ENCODE measurements around the gene PMM1. TPM values are rescaled to one million over a fixed set of nuclear protein-coding genes. Genes with fewer than 3 reads are reported as not detected.

PMM1 gene
- total and polyA plus RNA-seq, 2 donors (not counting 3 experiments of a cell fraction or from before 2014, with no cell fraction given): 14.6 to 31.7 TPM

- Histone ChIP-seq H2AFZ (ENCODE audit: low read depth, low read length) (no peak overlapping the region), H3K9ac (replicated peaks; ENCODE audit: extremely low read depth, insufficient read depth, low read length) (no peak overlapping the region), H3K9me3 (replicated peaks; ENCODE audit: control insufficient read depth, insufficient read depth, low read length) (no peaks in the 10 kb centered on the region), H3K4me1 (ENCODE audit: control insufficient read depth, extremely low read depth, insufficient read depth, low read length) (no peaks in the 10 kb centered on the region), H3K36me3 (ENCODE audit: control insufficient read depth in 2 of 2, extremely low read depth in 1 of 2, insufficient read depth in 2 of 2, low read length in 2 of 2) (peaks cover 20 to 37% of the 10 kb centered on the region in 2 experiments), H3K27ac (ENCODE audit: insufficient read depth, low read depth, low read length) (no peak overlapping the region), H3K4me2 (ENCODE audit: insufficient read depth, low read length) (no peak overlapping the region), H3K79me2 (ENCODE audit: control insufficient read depth, insufficient read depth, low read length) (peaks cover 22% of the 10 kb centered on the region), H3K4me3 (replicated peaks in 1 of 3; ENCODE audit: insufficient read depth in 1 of 3, low read depth in 1 of 3, low read length in 3 of 3) (no peak overlapping the region), H4K20me1 (replicated peaks; ENCODE audit: control insufficient read depth, extremely low read depth, insufficient read depth, low read length) (no peaks in the 10 kb centered on the region), H3K9me1 (replicated peaks; ENCODE audit: control insufficient read depth, extremely low read depth, insufficient read depth, low read length) (no peaks in the 10 kb centered on the region), H3K27me3 (ENCODE audit: control insufficient read depth in 2 of 2, insufficient read depth in 2 of 2, low read length in 2 of 2) (no peaks in the 10 kb centered on the region)
- ChIA-PET POLR2A (interaction anchor here (1.1 kb wide), 1 partner anchor 17 kb away, joined by 4 read pairs; no protein-coding TSS in a partner anchor), CTCF (no interaction called here)
- DNase-seq (ENCODE audit: low read depth, low spot score) (no peak), FAIRE-seq (no peak)
- intact Hi-C loops (cut with micrococcal nuclease): no loop called here
- TF ChIP-seq CTCF (IDR thresholded peaks at IDR 0.05; ENCODE audit: extremely low read depth in 1 of 2, insufficient read depth in 1 of 2, low read depth in 1 of 2, low read length in 2 of 2) (no peak), POLR2A (IDR thresholded peaks at IDR 0.05; ENCODE audit: low read depth, low read length) (no peak), EZH2 (IDR thresholded peaks at IDR 0.05; ENCODE audit: borderline replicate concordance, low read depth, low read length, severe bottlenecking) (no peak), POLR2AphosphoS5 (IDR thresholded peaks at IDR 0.05; ENCODE audit: insufficient read depth, low read depth, low read length) (no peak), JUN (IDR thresholded peaks at IDR 0.05; ENCODE audit: borderline replicate concordance, insufficient read depth, insufficient read length, low read depth) (no peak), GATA2 (IDR thresholded peaks at IDR 0.05; ENCODE audit: insufficient read depth, insufficient read length, low read depth, low read length) (no peak), FOS (IDR thresholded peaks at IDR 0.05; ENCODE audit: borderline replicate concordance, insufficient read depth, low read length) (no peak), MYC (IDR thresholded peaks at IDR 0.05; ENCODE audit: low read depth, low read length) (no peak)
- TF ChIP-seq, protein P1, sequence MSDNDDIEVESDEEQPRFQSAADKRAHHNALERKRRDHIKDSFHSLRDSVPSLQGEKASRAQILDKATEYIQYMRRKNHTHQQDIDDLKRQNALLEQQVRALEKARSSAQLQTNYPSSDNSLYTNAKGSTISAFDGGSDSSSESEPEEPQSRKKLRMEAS (IDR thresholded peaks at IDR 0.05; ENCODE audit: insufficient read depth, insufficient read length): no peak
- dilution Hi-C loops (cut with MboI; ENCODE audit: extremely low pct_ligation_motif_present, low sequenced_read_pairs): no loop called here
- BruUV-seq (replicated peaks): no TSS peak
Observed at GRCh38 chr22:41638748-41639147, 49.1 kb upstream of the PMM1 start.

Data from endothelial cell of umbilical vein (primary cell).